Endothelial cell of umbilical vein (primary cell): Measurements from ENCODE around the gene GSDMA. TPM values are rescaled to one million over a fixed set of nuclear protein-coding genes. Genes with fewer than 3 reads are reported as not detected.

Experiments
- BruUV-seq: library from RNA; stranded (reverse); fragments of 400-500 nt; replicated peaks from 2 replicates; lab custom pipeline; 2021; lab: Mats Ljungman, UMichigan
- CTCF ChIA-PET: fragments of 300-600, 350-600 bp; sonication (Branson Sonifier 250); formaldehyde crosslinking; loops from one replicate; lab custom pipeline; 2021; ENCODE audit warnings: antibody characterized with exemption, inconsistent platforms; lab: Charles Lee
- POLR2A ChIA-PET: fragments of 300-600, 350-600 bp; sonication (Branson Sonifier 250); formaldehyde crosslinking; loops from one replicate; lab custom pipeline; 2021; ENCODE audit warnings: antibody characterized with exemption, inconsistent platforms; lab: Charles Lee
- DNase-seq: peaks from one replicate; pipeline ENCODE4 v3.0.0-alpha.2; 2011; ENCODE audit warnings: low read depth, low spot score
- FAIRE-seq: peaks from 2 replicates; lab custom pipeline; 2011; peaks lifted over from hg19 to GRCh38; lab: Jason Lieb, UNC
- H2AFZ ChIP-seq: 2 replicates; pipeline ENCODE4 v1.6.0; 2012; ENCODE audit warnings: low read depth, low read length, control low read depth, inconsistent platforms
- H3K27ac ChIP-seq: 2 replicates; pipeline ENCODE4 v1.5.1; 2011; ENCODE audit warnings: low read depth, mild to moderate bottlenecking, control low read depth, low read length, moderate library complexity; ENCODE audit not compliant: insufficient read depth
- H3K27me3 ChIP-seq, 2 experiments: 2 replicates each; pipeline versions ENCODE4 v1.6.0 to v1.6.1; 2011; ENCODE audit warnings: low read length in 2 of 2, mixed read lengths in 1 of 2; ENCODE audit not compliant: control insufficient read depth in 2 of 2, insufficient read depth in 2 of 2
- H3K36me3 ChIP-seq, 2 experiments: 2 replicates in 1 of 2; 3 replicates in 1 of 2; pipeline ENCODE4 v1.5.1; 2011; ENCODE audit warnings: low read length in 2 of 2, mild to moderate bottlenecking in 1 of 2, moderate library complexity in 1 of 2; ENCODE audit not compliant: control insufficient read depth in 2 of 2, insufficient read depth in 2 of 2; ENCODE audit errors: extremely low read depth in 1 of 2
- H3K4me1 ChIP-seq: 3 replicates; pipeline ENCODE4 v1.5.1; 2011; ENCODE audit warnings: mild to moderate bottlenecking, low read length; ENCODE audit not compliant: control insufficient read depth, insufficient read depth; ENCODE audit errors: extremely low read depth
- H3K4me2 ChIP-seq: 2 replicates; pipeline ENCODE4 v1.6.1; 2011; ENCODE audit warnings: low read length, control low read depth, mixed read lengths; ENCODE audit not compliant: insufficient read depth
- H3K4me3 ChIP-seq, 3 experiments: fragments of 200-600 bp in 1 of 3; sonication (generic), shearing (Covaris generic) in 1 of 3; replicated peaks in 1 of 3; 2 replicates each; pipeline ENCODE4 v1.5.1; 2011 to 2016; ENCODE audit warnings: control low read depth in 3 of 3, low read length in 3 of 3, mild to moderate bottlenecking in 2 of 3, inconsistent platforms in 1 of 3, low read depth in 1 of 3, moderate library complexity in 1 of 3; ENCODE audit not compliant: insufficient read depth in 1 of 3
- H3K79me2 ChIP-seq: 2 replicates; pipeline ENCODE4 v1.6.0; 2012; ENCODE audit warnings: low read length, inconsistent platforms; ENCODE audit not compliant: control insufficient read depth, insufficient read depth
- H3K9ac ChIP-seq: replicated peaks from 2 replicates; pipeline ENCODE3; 2011; ENCODE audit warnings: low read length, control low read depth; ENCODE audit not compliant: insufficient read depth; ENCODE audit errors: extremely low read depth
- H3K9me1 ChIP-seq: replicated peaks from 3 replicates; pipeline ENCODE4 v1.6.0; 2011; ENCODE audit warnings: mild to moderate bottlenecking, low read length; ENCODE audit not compliant: control insufficient read depth, insufficient read depth; ENCODE audit errors: extremely low read depth
- H3K9me3 ChIP-seq: replicated peaks from 2 replicates; pipeline ENCODE4 v1.5.1; 2012; ENCODE audit warnings: low read length, inconsistent platforms; ENCODE audit not compliant: control insufficient read depth, insufficient read depth
- H4K20me1 ChIP-seq: replicated peaks from 2 replicates; pipeline ENCODE3; 2011; ENCODE audit warnings: mild to moderate bottlenecking, low read length; ENCODE audit not compliant: control insufficient read depth, insufficient read depth; ENCODE audit errors: extremely low read depth
- CTCF ChIP-seq, 2 donors: IDR thresholded peaks; 1 replicate in 1 of 2; 2 replicates in 1 of 2; pipeline ENCODE4 v1.5.1; 2011; ENCODE audit warnings: low read length in 2 of 2, mild to moderate bottlenecking in 2 of 2, moderate library complexity in 2 of 2, control low read depth in 1 of 2, inconsistent platforms in 1 of 2, low read depth in 1 of 2; ENCODE audit not compliant: insufficient read depth in 1 of 2; ENCODE audit errors: extremely low read depth in 1 of 2
- EZH2 ChIP-seq: IDR thresholded peaks from 2 replicates; pipeline ENCODE4 v1.6.1; 2012; ENCODE audit warnings: borderline replicate concordance, low read depth, mild to moderate bottlenecking, moderate library complexity, low read length, inconsistent platforms; ENCODE audit not compliant: severe bottlenecking
- FOS ChIP-seq: IDR thresholded peaks from 2 replicates; pipeline ENCODE4 v1.6.1; 2011; ENCODE audit warnings: mild to moderate bottlenecking, low read length, moderate library complexity, borderline replicate concordance; ENCODE audit not compliant: insufficient read depth
- GATA2 ChIP-seq: IDR thresholded peaks from 2 replicates; pipeline ENCODE4 v1.7.0; 2011; ENCODE audit warnings: low read depth, mild to moderate bottlenecking, moderate library complexity, mixed read lengths, low read length; ENCODE audit not compliant: insufficient read length, insufficient read depth
- JUN ChIP-seq: IDR thresholded peaks from 2 replicates; pipeline ENCODE4 v1.6.1; 2011; ENCODE audit warnings: borderline replicate concordance, low read depth; ENCODE audit not compliant: insufficient read length, insufficient read depth
- MAX ChIP-seq: IDR thresholded peaks from 2 replicates; pipeline ENCODE4 v1.6.1; 2011; ENCODE audit not compliant: insufficient read depth, insufficient read length
- MYC ChIP-seq: IDR thresholded peaks from one replicate; pipeline ENCODE4 v1.6.1; 2011; ENCODE audit warnings: mild to moderate bottlenecking, low read depth, low read length
- POLR2A ChIP-seq: IDR thresholded peaks from 2 replicates; pipeline ENCODE4 v1.6.1; 2012; ENCODE audit warnings: low read depth, mild to moderate bottlenecking, control low read depth, low read length
- POLR2AphosphoS5 ChIP-seq: IDR thresholded peaks from 2 replicates; pipeline ENCODE4 v1.6.1; 2012; ENCODE audit warnings: low read depth, mild to moderate bottlenecking, control low read depth, low read length, moderate library complexity; ENCODE audit not compliant: insufficient read depth
- dilution Hi-C: fragments of 300-500 bp; cut with MboI; formaldehyde crosslinking; loops from one replicate; pipeline ENCODE4 v1.15.0; 2019; ENCODE audit warnings: low sequenced_read_pairs; ENCODE audit not compliant: extremely low pct_ligation_motif_present
- intact Hi-C: fragments of 100-400 bp; cut with micrococcal nuclease; formaldehyde crosslinking; loops from one replicate; pipeline ENCODE4 v1.10.0; 2022
- polyA plus RNA-seq, 4 experiments: library from polyadenylated mRNA; depleted of rRNA in 3 of 4; stranded (reverse) in 3 of 4; unstranded in 1 of 4; fragments of >200 nt; gene quantifications; 2 replicates each; pipeline versions ENCODE4 v1.2.1 to v1.2.3, GENCODE V29; 2011 to 2012; ENCODE audit warnings: missing spikeins in 1 of 4
- total RNA-seq: library from RNA; stranded (reverse); gene quantifications from 2 replicates; pipeline ENCODE4 v1.2.3, GENCODE V29; 2021

Gene GSDMA
- total and polyA plus RNA-seq, 2 donors (not counting 3 experiments of a cell fraction or from before 2014, with no cell fraction given) = not detected

GRCh38 chr17:39934324-39934723 is 28.5 kb upstream of the GSDMA start:
- peaks cover 12% of the 10 kb centered on the region for H3K4me1 ChIP-seq
- no peaks in the 10 kb centered on the region for H3K9me1 ChIP-seq
- no peak overlapping the region for H3K4me2 ChIP-seq
- CTCF ChIA-PET = no interaction called here
- dilution Hi-C loops (no loop called here), intact Hi-C loops (no loop called here)
- H3K36me3 ChIP-seq = no peaks in the 10 kb centered on the region
- POLR2A ChIA-PET = no interaction called here
- BruUV-seq = no TSS peak
- no peak overlapping the region for H3K9ac ChIP-seq
- H3K9me3 ChIP-seq = no peaks in the 10 kb centered on the region
- no peak for TF ChIP-seq POLR2A
- no peak for TF ChIP-seq GATA2
- TF ChIP-seq FOS = no peak
- no peak for TF ChIP-seq MAX
- TF ChIP-seq CTCF (IDR thresholded peaks at IDR 0.05; ENCODE audit: extremely low read depth in 1 of 2, insufficient read depth in 1 of 2, low read depth in 1 of 2, low read length in 2 of 2) = no peak
- TF ChIP-seq JUN = no peak
- no peak for TF ChIP-seq POLR2AphosphoS5
- TF ChIP-seq EZH2 = no peak
- no peak for TF ChIP-seq MYC
- no peak overlapping the region for H3K4me3 ChIP-seq
- no peaks in the 10 kb centered on the region for H4K20me1 ChIP-seq
- FAIRE-seq = no peak
- no peak overlapping the region for H3K27ac ChIP-seq
- H3K79me2 ChIP-seq = no peaks in the 10 kb centered on the region
- no peak overlapping the region for H2AFZ ChIP-seq
- no peak for DNase-seq
- H3K27me3 ChIP-seq = peaks cover 0 to 2% of the 10 kb centered on the region in 2 experiments
